HepG2 (cell line): ENCODE results near the gene SEBOX. TPM values are rescaled to one million over a fixed set of nuclear protein-coding genes. Genes with fewer than 3 reads are reported as not detected.

Experiments
- ATAC-seq: fragments of 200-7000 bp; cut with Tn5 transposase; 3 replicates; pipeline ENCODE4 v1.9.1; 2020; ENCODE audit warnings: mild to moderate bottlenecking, moderate library complexity
- BruUV-seq: library from RNA; stranded (reverse); fragments of 400-500 nt; replicated peaks from 2 replicates; lab custom pipeline; 2021; lab: Mats Ljungman, UMichigan
- CTCF ChIA-PET: fragments of 300-600 bp; formaldehyde crosslinking; extraction: SDS; loops from one replicate; lab custom pipeline; 2021; ENCODE audit warnings: low total read pairs, inconsistent platforms, low intra/inter-chr PET ratio; lab: Yijun Ruan, JAX
- POLR2A ChIA-PET: fragments of 350-600 bp; sonication (Branson Sonifier 250); formaldehyde crosslinking; loops from one replicate; lab custom pipeline; 2020; ENCODE audit warnings: antibody characterized with exemption, inconsistent platforms; lab: Yijun Ruan, JAX
- DNase-seq: peaks from one replicate; pipeline ENCODE4 v3.0.0-alpha.2; 2015; ENCODE audit warnings: low spot score
- FAIRE-seq: peaks from 3 replicates; lab custom pipeline; 2011; peaks lifted over from hg19 to GRCh38; lab: Jason Lieb, UNC
- H2AFZ ChIP-seq: one replicate; pipeline ENCODE4 v1.6.1; 2011; ENCODE audit warnings: low read length, inconsistent platforms
- H3K27ac ChIP-seq: fragments of 300-600 bp; 3 replicates; pipeline ENCODE4 v1.8.0; 2011; ENCODE audit warnings: mixed run types, mild to moderate bottlenecking, mixed read lengths, low read length, inconsistent platforms; ENCODE audit not compliant: insufficient read depth; ENCODE audit errors: extremely low read length
- H3K27me3 ChIP-seq, 2 experiments: fragments of 200-600 bp in 1 of 2; 2 replicates in 1 of 2; 3 replicates in 1 of 2; pipeline versions ENCODE4 v1.6.0 to v1.8.0; 2011; ENCODE audit warnings: low read length in 2 of 2, mild to moderate bottlenecking in 2 of 2, moderate library complexity in 2 of 2, inconsistent platforms in 1 of 2; ENCODE audit not compliant: insufficient read depth in 2 of 2, control insufficient read depth in 1 of 2
- H3K36me3 ChIP-seq, 2 experiments: fragments of 200-600 bp in 1 of 2; replicated peaks in 1 of 2; 2 replicates in 1 of 2; 3 replicates in 1 of 2; pipeline versions ENCODE4 v1.5.1 to v1.8.0; 2011; ENCODE audit warnings: low read length in 2 of 2, inconsistent platforms in 1 of 2; ENCODE audit not compliant: insufficient read depth in 2 of 2, control insufficient read depth in 1 of 2
- H3K4me1 ChIP-seq: 2 replicates; pipeline ENCODE4 v1.5.1; 2012; ENCODE audit warnings: low read length, inconsistent platforms; ENCODE audit not compliant: insufficient read depth
- H3K4me2 ChIP-seq: 2 replicates; pipeline ENCODE4 v1.6.0; 2011; ENCODE audit warnings: low read depth, low read length, inconsistent platforms
- H3K4me3 ChIP-seq, 3 experiments: fragments of 200-600 bp in 1 of 3; sonication (generic), shearing (Covaris generic) in 1 of 3; replicated peaks in 1 of 3; 2 replicates each; pipeline ENCODE4 v1.5.1; 2011 to 2016; ENCODE audit warnings: low read length in 3 of 3, inconsistent platforms in 2 of 3, low read depth in 2 of 3, mild to moderate bottlenecking in 2 of 3, control low read depth in 1 of 3, mixed read lengths in 1 of 3; ENCODE audit not compliant: insufficient read depth in 1 of 3
- H3K79me2 ChIP-seq: one replicate; pipeline ENCODE4 v1.6.1; 2011; ENCODE audit warnings: low read length, inconsistent platforms; ENCODE audit not compliant: insufficient read depth
- H3K9ac ChIP-seq: 2 replicates; pipeline ENCODE4 v1.6.0; 2011; ENCODE audit warnings: mild to moderate bottlenecking, low read depth, low read length, inconsistent platforms; ENCODE audit not compliant: insufficient read depth
- H3K9me3 ChIP-seq: 2 replicates; pipeline ENCODE4 v1.5.1; 2012; ENCODE audit warnings: mild to moderate bottlenecking, low read length
- H4K20me1 ChIP-seq: 2 replicates; pipeline ENCODE4 v1.6.0; 2011; ENCODE audit warnings: inconsistent platforms, mild to moderate bottlenecking, low read length, moderate library complexity; ENCODE audit not compliant: insufficient read depth
- CAMTA2 ChIP-seq: sonication (generic); formaldehyde crosslinking; IDR thresholded peaks from 2 replicates; pipeline ENCODE4 v1.4.0; 2020; ENCODE audit warnings: mild to moderate bottlenecking, missing genetic modification reagents, borderline replicate concordance
- GLMP ChIP-seq: sonication (generic); formaldehyde crosslinking; IDR thresholded peaks from 2 replicates; pipeline ENCODE4 v1.9.0; 2021; ENCODE audit warnings: missing genetic modification reagents, mild to moderate bottlenecking, borderline replicate concordance
- KLF15 ChIP-seq: sonication (generic); formaldehyde crosslinking; IDR thresholded peaks from 2 replicates; pipeline ENCODE4 v1.8.1; 2023; ENCODE audit warnings: borderline replicate concordance, mild to moderate bottlenecking, inconsistent platforms, missing genetic modification reagents, mixed read lengths
- TCF12 ChIP-seq, 2 experiments: fragments of 450-650 bp in 1 of 2; sonication (generic) in 1 of 2; formaldehyde crosslinking in 1 of 2; IDR thresholded peaks; 2 replicates each; pipeline versions ENCODE4 v1.6.1 to v1.8.0; 2017 to 2022; ENCODE audit warnings: antibody characterized with exemption in 1 of 2, mild to moderate bottlenecking in 1 of 2, missing genetic modification reagents in 1 of 2, moderate library complexity in 1 of 2
- YY1 ChIP-seq: IDR thresholded peaks from 2 replicates; pipeline ENCODE4 v1.6.1; 2011; ENCODE audit warnings: low read length, low read depth, moderate library complexity, mild to moderate bottlenecking; ENCODE audit not compliant: insufficient read depth, insufficient replicate concordance
- ZNF235 ChIP-seq: sonication (generic); formaldehyde crosslinking; IDR thresholded peaks from 2 replicates; pipeline ENCODE4 v1.8.1; 2023; ENCODE audit warnings: mild to moderate bottlenecking, missing genetic modification reagents, borderline replicate concordance
- ZNF558 ChIP-seq: sonication (generic); formaldehyde crosslinking; IDR thresholded peaks from 2 replicates; pipeline ENCODE4 v1.9.0; 2022; ENCODE audit warnings: mild to moderate bottlenecking, missing genetic modification reagents, borderline replicate concordance
- ZNF646 ChIP-seq: sonication (generic); formaldehyde crosslinking; IDR thresholded peaks from 2 replicates; pipeline ENCODE4 v1.9.0; 2021; ENCODE audit warnings: mild to moderate bottlenecking, missing genetic modification reagents
- ZNF737 ChIP-seq: sonication (generic); formaldehyde crosslinking; IDR thresholded peaks from 2 replicates; pipeline ENCODE4 v1.5.0; 2020; ENCODE audit warnings: missing genetic modification reagents, mild to moderate bottlenecking, borderline replicate concordance
- ZNF775 ChIP-seq: sonication (generic); formaldehyde crosslinking; IDR thresholded peaks from 2 replicates; pipeline ENCODE4 v1.4.0; 2020; ENCODE audit warnings: missing genetic modification reagents, mild to moderate bottlenecking, moderate library complexity, borderline replicate concordance
- WGBS: methylation state at CpG from one replicate; pipeline ENCODE4 v1.1.6; 2017; ENCODE audit warnings: low lambda C conversion rate; 5-methylcytosine and 5-hydroxymethylcytosine counted together
- in situ Hi-C: cut with HindIII; loops from 2 replicates; pipeline ENCODE4 v1.10.0; 2017; ENCODE audit warnings: low pct_unique_long_range_greater_than_20kb; ENCODE audit not compliant: extremely low pct_ligation_motif_present
- intact Hi-C: fragments of 100-400 bp; cut with micrococcal nuclease; formaldehyde crosslinking; loops from one replicate; pipeline ENCODE4 v1.10.0; 2022; ENCODE audit not compliant: unreplicated experiment
- polyA plus RNA-seq, 8 experiments: library from polyadenylated mRNA; depleted of rRNA in 3 of 8; stranded (reverse) in 7 of 8; unstranded in 1 of 8; fragments of >200 nt; fragmentation: Illumina TruSeq in 4 of 8; extraction: Trizol in 4 of 8; gene quantifications; 2 replicates each; pipeline versions ENCODE4 v1.2.1 to v1.2.3, GENCODE V29; 2011 to 2016; ENCODE audit warnings: low read depth in 4 of 8, missing spikeins in 1 of 8, mixed read lengths in 1 of 8; ENCODE audit not compliant: insufficient read depth in 1 of 8
- total RNA-seq, 5 experiments: library from RNA; depleted of rRNA; stranded (reverse); fragments of >200 nt; fragmentation: Illumina TruSeq; extraction: Trizol; gene quantifications; 2 replicates each; pipeline ENCODE4 v1.2.3, GENCODE V29; 2016; ENCODE audit warnings: low read depth in 1 of 5

SEBOX gene
- total and polyA plus RNA-seq, 2 of the 13 experiments (the other 11 are each of a cell fraction or from before 2014, with no cell fraction given) = not detected

- intact Hi-C loops = loop anchor here (1.0 kb wide), 1 partner anchor 36 kb away; the partner anchor contains the start of gene VTN
- no peaks in the 10 kb centered on the region for H3K9me3 ChIP-seq
- ChIA-PET CTCF (no interaction called here), POLR2A (interaction anchor here (1.1 to 2.5 kb wide), 12 partner anchors 9 to 617 kb away, joined by 3 to 68 read pairs (median 10); partner anchors contain the start of genes PHF12, POLDIP2, SLC46A1 and TMEM97)
- whole genome bisulfite sequencing = 3% methylated on average over 4 of the region's 18 CpGs
- peak overlapping the region; percentile 96 for H3K4me2 ChIP-seq
- H2AFZ ChIP-seq = no peak overlapping the region
- no peaks in the 10 kb centered on the region; the same call in 1 of the 2 replicates for H4K20me1 ChIP-seq
- H3K36me3 ChIP-seq = peaks cover 8 to 13% of the 10 kb centered on the region in 2 experiments; a peak in 4 of 5 replicates
- BruUV-seq = TSS peak; percentile 50
- peak overlapping the region; percentile 80 to 94 (median 93) for H3K4me3 ChIP-seq
- H3K79me2 ChIP-seq = peaks cover 55% of the 10 kb centered on the region
- in situ Hi-C loops = no loop called here
- H3K9ac ChIP-seq = peak overlapping the region; percentile 87
- ATAC-seq (peak; percentile 1), FAIRE-seq (no peak), DNase-seq (no peak)
- H3K27me3 ChIP-seq = no peaks in the 10 kb centered on the region; a peak in 1 of 5 replicates
- peak overlapping the region; percentile 56 for H3K27ac ChIP-seq
- H3K4me1 ChIP-seq = peaks cover 46% of the 10 kb centered on the region
- TF ChIP-seq ZNF737 (CRISPR knock-in tag) (0 out of 2 replicates have a peak, but pooled peaks have one; percentile 30), ZNF775 (no peak), CAMTA2 (CRISPR knock-in tag) (0 out of 2 replicates have a peak, but pooled peaks have one; percentile 25), KLF15 (0 out of 2 replicates have a peak, but pooled peaks have one; percentile 10), YY1 (no peak), ZNF646 (CRISPR knock-in tag) (no peak), ZNF558 (CRISPR knock-in tag) (peak; percentile 59; the same call in 1 of the 2 replicates), ZNF235 (CRISPR knock-in tag) (0 out of 2 replicates have a peak, but pooled peaks have one; percentile 14), TCF12 (IDR thresholded peaks at IDR 0.05) (no peak), TCF12 (CRISPR knock-in tag; IDR thresholded peaks at IDR 0.05) (peak; percentile 38; the same call in 1 of the 2 replicates), GLMP (CRISPR knock-in tag) (peak; percentile 27; the same call in 1 of the 2 replicates)
Observed at GRCh38 chr17:28334666-28335200, 30.3 kb downstream of the SEBOX start.
